H1 (cell line): ENCODE measurements around the gene SLMAP. TPM values are rescaled to one million over a fixed set of nuclear protein-coding genes. Genes with fewer than 3 reads are reported as not detected.

Experiments used
- RBBP5 ChIP-seq: IDR thresholded peaks from 2 replicates; pipeline ENCODE4 v1.7.1; 2012; ENCODE audit warnings: low read depth, mild to moderate bottlenecking, inconsistent platforms, low read length, moderate library complexity, borderline replicate concordance
- polyA plus RNA-seq, 7 experiments: library from polyadenylated mRNA; depleted of rRNA in 3 of 7; stranded (reverse) in 5 of 7; unstranded in 2 of 7; fragments of >200 nt in 5 of 7; fragments of 200-250 nt in 2 of 7; gene quantifications; 1 replicate in 5 of 7; 2 replicates in 1 of 7; 4 replicates in 1 of 7; pipeline versions ENCODE4 v1.2.1 to v1.2.3, GENCODE V29; 2011 to 2013; ENCODE audit warnings: missing spikeins in 2 of 7, mixed read lengths in 2 of 7
- total RNA-seq: library from RNA; stranded (reverse); fragmentation: NEBNext Ultra II Directional; extraction: Animal tissue kit (Norgen Biotek cat#: 25700); gene quantifications from 2 replicates; pipeline ENCODE4 v1.2.1, GENCODE V29; 2021
- TF ChIP-seq, protein P1 (sequence below): fragments of 300-600 bp; sonication (generic); IDR thresholded peaks from 2 replicates; pipeline ENCODE4 v1.7.1; 2012; ENCODE audit warnings: low read length, moderate library complexity, mild to moderate bottlenecking, inconsistent platforms; ENCODE audit not compliant: insufficient replicate concordance
- TF ChIP-seq, protein P2 (sequence below), 3 experiments: IDR thresholded peaks; 1 replicate in 2 of 3; 2 replicates in 1 of 3; pipeline versions ENCODE4 v1.5.1 to v1.6.1; 2011; ENCODE audit warnings: low read length in 3 of 3, mild to moderate bottlenecking in 3 of 3, inconsistent platforms in 2 of 3, low read depth in 1 of 3, moderate library complexity in 1 of 3; ENCODE audit not compliant: insufficient read depth in 1 of 3; ENCODE audit errors: control extremely low read depth in 1 of 3

Gene SLMAP
- total and polyA plus RNA-seq, 2 of the 8 experiments (the other 6 are each of a cell fraction or from before 2014, with no cell fraction given): 13.6 to 70.4 TPM

DNA sequence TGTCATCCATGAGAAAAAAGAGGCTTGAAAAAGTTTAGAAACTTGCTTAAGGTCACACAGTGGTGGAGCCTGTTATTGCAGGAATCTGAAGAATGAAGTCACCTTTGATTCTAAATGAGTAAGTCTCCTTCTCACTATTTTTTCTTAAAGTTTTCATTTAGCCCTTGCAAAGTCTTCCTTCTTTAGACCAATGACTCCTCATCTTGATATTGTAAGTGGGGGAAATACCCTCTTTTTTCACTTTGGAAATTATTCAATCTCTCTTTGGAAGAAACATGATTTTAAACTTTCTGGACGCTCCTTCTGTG lies 787 bp upstream of the SLMAP start (continued):
- TF ChIP-seq, protein P1, sequence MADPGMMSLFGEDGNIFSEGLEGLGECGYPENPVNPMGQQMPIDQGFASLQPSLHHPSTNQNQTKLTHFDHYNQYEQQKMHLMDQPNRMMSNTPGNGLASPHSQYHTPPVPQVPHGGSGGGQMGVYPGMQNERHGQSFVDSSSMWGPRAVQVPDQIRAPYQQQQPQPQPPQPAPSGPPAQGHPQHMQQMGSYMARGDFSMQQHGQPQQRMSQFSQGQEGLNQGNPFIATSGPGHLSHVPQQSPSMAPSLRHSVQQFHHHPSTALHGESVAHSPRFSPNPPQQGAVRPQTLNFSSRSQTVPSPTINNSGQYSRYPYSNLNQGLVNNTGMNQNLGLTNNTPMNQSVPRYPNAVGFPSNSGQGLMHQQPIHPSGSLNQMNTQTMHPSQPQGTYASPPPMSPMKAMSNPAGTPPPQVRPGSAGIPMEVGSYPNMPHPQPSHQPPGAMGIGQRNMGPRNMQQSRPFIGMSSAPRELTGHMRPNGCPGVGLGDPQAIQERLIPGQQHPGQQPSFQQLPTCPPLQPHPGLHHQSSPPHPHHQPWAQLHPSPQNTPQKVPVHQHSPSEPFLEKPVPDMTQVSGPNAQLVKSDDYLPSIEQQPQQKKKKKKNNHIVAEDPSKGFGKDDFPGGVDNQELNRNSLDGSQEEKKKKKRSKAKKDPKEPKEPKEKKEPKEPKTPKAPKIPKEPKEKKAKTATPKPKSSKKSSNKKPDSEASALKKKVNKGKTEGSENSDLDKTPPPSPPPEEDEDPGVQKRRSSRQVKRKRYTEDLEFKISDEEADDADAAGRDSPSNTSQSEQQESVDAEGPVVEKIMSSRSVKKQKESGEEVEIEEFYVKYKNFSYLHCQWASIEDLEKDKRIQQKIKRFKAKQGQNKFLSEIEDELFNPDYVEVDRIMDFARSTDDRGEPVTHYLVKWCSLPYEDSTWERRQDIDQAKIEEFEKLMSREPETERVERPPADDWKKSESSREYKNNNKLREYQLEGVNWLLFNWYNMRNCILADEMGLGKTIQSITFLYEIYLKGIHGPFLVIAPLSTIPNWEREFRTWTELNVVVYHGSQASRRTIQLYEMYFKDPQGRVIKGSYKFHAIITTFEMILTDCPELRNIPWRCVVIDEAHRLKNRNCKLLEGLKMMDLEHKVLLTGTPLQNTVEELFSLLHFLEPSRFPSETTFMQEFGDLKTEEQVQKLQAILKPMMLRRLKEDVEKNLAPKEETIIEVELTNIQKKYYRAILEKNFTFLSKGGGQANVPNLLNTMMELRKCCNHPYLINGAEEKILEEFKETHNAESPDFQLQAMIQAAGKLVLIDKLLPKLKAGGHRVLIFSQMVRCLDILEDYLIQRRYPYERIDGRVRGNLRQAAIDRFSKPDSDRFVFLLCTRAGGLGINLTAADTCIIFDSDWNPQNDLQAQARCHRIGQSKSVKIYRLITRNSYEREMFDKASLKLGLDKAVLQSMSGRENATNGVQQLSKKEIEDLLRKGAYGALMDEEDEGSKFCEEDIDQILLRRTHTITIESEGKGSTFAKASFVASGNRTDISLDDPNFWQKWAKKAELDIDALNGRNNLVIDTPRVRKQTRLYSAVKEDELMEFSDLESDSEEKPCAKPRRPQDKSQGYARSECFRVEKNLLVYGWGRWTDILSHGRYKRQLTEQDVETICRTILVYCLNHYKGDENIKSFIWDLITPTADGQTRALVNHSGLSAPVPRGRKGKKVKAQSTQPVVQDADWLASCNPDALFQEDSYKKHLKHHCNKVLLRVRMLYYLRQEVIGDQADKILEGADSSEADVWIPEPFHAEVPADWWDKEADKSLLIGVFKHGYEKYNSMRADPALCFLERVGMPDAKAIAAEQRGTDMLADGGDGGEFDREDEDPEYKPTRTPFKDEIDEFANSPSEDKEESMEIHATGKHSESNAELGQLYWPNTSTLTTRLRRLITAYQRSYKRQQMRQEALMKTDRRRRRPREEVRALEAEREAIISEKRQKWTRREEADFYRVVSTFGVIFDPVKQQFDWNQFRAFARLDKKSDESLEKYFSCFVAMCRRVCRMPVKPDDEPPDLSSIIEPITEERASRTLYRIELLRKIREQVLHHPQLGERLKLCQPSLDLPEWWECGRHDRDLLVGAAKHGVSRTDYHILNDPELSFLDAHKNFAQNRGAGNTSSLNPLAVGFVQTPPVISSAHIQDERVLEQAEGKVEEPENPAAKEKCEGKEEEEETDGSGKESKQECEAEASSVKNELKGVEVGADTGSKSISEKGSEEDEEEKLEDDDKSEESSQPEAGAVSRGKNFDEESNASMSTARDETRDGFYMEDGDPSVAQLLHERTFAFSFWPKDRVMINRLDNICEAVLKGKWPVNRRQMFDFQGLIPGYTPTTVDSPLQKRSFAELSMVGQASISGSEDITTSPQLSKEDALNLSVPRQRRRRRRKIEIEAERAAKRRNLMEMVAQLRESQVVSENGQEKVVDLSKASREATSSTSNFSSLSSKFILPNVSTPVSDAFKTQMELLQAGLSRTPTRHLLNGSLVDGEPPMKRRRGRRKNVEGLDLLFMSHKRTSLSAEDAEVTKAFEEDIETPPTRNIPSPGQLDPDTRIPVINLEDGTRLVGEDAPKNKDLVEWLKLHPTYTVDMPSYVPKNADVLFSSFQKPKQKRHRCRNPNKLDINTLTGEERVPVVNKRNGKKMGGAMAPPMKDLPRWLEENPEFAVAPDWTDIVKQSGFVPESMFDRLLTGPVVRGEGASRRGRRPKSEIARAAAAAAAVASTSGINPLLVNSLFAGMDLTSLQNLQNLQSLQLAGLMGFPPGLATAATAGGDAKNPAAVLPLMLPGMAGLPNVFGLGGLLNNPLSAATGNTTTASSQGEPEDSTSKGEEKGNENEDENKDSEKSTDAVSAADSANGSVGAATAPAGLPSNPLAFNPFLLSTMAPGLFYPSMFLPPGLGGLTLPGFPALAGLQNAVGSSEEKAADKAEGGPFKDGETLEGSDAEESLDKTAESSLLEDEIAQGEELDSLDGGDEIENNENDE: peak; percentile 54
- no peak for TF ChIP-seq RBBP5
- TF ChIP-seq, protein P2, sequence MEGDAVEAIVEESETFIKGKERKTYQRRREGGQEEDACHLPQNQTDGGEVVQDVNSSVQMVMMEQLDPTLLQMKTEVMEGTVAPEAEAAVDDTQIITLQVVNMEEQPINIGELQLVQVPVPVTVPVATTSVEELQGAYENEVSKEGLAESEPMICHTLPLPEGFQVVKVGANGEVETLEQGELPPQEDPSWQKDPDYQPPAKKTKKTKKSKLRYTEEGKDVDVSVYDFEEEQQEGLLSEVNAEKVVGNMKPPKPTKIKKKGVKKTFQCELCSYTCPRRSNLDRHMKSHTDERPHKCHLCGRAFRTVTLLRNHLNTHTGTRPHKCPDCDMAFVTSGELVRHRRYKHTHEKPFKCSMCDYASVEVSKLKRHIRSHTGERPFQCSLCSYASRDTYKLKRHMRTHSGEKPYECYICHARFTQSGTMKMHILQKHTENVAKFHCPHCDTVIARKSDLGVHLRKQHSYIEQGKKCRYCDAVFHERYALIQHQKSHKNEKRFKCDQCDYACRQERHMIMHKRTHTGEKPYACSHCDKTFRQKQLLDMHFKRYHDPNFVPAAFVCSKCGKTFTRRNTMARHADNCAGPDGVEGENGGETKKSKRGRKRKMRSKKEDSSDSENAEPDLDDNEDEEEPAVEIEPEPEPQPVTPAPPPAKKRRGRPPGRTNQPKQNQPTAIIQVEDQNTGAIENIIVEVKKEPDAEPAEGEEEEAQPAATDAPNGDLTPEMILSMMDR (IDR thresholded peaks at IDR 0.05; ENCODE audit: control extremely low read depth in 1 of 3, insufficient read depth in 1 of 3, low read depth in 1 of 3, low read length in 3 of 3): peak in 1 of 3 experiments; percentile 25; a peak in 1 of 4 replicates
